ENCODE data around the gene SLC29A3.
"Not testable (repeated sequence)": the region's sequence is repeated elsewhere in the genome, so short reads cannot be mapped to it uniquely, and the experiment has no call there.

Gene SLC29A3

DNA sequence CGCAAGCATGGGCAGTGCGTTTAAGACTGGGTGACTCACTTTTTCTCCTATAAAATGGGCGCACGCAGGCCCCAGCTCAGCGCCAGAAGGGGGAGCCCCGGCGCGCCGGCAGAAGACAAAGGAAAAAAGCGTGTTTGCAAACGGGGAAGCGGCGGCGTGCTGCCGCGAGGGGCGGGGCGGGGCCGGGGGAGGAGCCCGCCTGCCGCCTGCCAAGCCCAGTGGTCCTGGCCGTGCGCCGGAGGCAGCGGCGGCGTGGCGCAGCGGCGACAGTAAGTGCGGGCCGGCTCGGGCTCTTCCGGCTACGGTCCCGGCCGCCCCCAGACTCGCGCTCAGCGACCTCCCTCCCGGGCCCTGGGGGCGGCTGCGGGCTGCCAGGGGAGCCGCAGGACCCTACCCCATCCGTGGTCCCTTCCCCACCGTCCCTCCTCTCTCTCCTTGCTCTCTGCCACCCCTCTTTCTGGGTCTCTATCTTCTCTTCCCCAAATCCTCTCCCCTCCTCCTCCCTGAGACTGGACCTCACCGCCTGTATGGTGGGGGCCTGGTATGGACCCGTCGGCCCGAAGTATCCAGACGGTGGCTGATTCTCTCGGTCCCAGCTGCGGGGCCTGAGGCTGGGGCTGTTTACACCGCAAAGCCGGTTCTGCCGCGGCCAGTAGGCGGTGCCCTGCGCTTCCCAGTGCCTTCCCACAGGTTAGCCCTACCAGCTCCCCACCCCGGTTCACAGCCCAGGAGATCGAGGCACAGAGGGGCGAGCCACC lies at the start of gene SLC29A3:
TSS of gene SLC29A3 (plus strand) at position 218 of the 758 bp plus-strand sequence. CDS start at position 269, 51 bp downstream.
- DNase-seq: peak; percentile 85

DNA sequence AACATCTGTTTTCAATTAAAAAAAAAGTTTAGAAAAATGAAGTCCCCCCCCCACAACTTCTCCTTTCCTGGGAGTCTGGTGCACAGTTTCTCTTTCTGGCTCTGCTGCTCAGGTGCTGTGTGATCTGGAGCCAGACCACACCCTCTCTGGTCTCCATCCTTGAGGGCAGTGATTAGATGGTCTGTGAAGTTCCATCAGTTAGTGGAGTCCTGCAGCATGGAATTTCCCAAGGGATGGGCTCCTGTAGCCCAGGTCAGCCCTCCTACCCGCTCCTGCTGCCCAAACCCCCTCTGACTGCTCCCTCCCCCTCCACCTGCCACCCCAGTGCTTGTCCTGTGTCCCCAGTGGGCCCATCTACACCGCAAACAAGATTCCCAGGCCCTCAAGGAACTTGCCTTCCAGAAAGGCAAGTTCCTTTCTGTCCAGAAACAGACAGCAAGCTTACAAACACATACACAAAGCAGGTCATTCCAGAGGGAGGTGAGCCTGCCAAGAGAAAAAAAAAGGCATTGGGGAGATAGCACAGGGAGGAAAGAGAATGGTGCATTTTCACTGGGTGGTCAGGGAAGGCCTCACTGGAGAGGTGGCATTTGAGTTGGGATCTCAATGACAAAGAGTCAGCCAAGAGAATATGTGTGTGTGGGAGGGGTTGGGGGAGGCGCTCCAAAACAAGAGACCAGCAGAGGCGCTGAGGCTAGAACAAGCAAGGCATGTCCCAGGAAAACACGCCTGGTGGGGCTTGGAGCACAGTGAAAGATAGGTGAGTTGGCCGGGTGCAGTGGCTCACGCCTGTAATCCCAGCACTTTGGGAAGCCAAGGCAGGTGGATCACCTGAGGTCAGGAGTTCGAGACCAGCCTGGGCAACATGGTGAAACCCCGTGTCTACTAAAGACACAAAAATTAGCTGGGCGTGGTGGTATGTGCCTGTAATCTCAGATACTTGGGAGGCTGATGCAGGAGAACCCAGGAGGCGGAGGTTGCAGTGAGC lies 49.5 kb upstream of the SLC29A3 start:
- DNase-seq: no peak

DNA sequence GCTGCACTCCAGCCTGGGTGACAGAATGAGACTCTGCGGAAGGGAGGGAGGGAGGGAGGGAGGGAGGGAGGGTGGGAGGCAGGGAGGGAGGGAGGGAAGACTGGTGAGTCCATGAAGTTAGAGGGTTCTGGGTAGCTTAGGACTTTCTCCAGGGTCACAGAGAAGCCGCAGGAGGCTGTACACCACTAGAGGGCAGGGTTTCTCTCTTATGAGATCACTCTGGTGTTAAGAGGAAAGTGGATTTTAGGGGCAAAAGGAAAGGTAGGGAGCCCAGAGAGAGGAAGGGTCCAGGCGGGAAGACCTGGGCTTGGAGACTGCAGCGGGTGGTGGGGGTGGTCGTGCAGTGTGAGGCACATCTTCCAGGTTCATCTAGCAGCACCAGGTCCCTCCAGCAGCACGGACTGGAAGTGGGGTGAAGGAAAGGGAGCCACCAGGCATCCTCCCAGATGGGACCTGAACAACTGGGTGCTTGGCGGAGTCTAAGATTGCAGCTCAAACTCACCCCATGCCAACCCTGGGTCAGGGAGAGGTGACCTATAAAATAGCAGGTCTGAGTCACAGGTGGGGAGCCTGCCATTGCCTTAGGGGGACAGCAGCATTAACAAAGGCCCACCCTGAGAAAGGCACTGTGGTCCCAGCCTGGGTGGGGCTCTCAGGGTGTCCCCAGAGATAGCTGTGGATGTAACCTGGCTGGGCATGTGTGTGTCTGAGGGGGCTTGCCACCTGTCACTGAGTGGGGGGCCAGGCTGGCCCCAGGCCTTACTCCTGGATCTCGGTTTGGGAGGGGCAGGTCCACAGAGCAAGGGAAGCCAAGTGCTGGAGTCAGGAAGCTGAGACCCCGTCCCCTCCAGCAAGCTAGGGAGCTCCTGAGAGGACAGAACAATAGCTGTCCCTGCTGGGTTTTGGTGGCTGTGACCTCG lies 48.5 kb upstream of the SLC29A3 start:
- peak; percentile 84 for DNase-seq

DNA sequence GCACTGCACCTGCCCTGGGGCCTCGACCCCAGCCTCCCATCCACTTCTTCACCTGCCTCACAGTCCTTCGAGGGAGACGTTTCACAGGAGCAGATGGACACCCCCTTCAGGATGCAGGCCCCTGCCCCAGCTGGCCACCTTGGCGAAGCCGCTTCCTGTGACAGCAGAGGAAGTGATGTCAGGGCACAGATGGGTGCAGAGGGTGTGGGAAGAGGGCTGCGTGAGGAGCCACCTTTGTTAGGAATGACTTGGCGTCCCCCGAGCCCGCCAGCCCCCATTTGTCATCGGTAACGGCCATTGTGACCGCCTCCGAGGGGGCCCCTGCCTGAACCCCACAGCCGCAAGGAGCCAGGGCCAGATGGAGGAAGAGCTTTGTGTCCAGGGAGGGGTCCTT lies 47.4 kb upstream of the SLC29A3 start:
- DNase-seq: no peak

- no peak for DNase-seq
Measured at GRCh38 chr10:71272056-71272771, 46.8 kb upstream of the SLC29A3 start.

GRCh38 chr10:71272974-71273373 lies 46.1 kb upstream of the SLC29A3 start:
- DNase-seq: not testable (repeated sequence)

DNA sequence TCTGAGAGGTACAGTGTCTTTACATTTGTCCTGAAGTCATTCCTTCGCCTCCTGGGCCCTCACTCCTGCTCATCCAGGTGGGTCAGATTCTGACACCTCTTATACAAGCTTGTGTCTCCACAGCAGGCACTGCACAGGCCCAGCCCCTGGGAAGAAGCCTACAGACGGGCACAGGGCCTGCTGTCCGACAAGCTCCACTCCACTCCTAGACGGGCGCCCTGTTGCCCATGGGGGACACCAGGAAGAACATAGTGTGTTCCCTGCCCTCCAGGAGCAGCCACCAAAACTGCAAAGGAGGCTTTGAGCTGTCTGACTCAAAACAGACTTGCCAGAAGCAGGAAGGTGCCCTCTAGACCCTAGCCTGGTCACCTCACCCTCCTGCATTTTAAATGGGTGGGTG lies 45.6 kb upstream of the SLC29A3 start:
- DNase-seq: no peak

DNA sequence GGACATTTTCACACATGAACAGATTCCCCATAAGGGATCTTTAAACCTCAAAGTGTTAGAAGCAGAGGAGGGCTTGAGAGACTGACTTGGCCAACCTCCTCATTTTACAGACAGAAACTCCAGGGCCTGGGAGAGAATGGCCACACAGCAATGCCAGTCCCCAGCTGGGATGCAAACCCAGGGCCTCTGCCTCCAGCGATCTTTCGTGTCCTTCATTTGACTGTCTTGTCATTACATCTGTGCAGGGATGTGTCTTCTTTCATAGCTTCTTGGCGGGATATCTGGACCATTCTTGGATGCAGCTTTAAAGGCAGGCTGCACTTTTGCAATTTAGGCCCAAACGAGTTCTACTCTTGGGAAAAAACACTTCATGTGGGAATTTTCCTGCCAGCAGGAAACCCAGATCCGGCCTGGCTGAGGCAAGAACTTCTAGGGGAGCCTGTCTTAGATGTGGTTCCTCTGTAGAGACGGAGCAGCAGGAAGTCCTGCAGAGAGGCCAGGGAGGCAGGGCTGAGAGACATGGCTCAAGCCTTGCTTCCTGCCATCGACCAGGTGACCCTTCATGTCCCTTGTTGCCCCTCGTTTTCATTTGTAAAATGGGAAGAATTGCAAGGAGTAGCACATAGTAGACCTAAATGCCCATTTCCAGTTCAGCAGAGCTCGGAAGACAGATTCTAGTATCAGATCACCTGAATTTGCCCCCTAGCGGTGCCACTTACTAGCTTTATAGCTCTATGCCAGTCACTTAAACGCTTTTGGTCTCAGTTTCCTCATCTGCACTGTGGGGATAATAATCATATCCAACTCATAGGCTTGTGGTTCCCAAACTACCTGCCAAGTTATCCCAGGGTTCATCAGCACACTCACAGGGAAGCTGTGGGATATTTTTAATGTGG lies 43.9 kb upstream of the SLC29A3 start:
- no peak for DNase-seq

DNA sequence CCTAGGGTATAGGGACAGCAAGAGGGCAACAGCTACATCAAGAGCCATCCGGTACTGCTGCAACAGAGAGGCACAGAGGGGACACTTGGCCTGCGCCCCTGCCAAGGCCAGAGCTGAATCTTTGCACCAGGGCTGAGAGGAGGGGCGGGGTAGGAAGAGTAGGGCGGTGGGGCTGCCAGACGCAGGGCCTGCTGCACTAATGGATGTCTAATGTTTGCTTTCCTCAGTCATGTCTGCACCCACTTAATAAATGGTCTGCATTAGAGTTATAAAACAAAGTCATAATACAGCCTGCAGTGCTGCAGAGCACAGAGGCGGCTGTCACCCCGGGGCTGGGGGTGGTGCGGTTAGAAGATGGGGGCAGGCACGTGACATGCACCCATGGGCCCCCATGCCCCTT lies 42.2 kb upstream of the SLC29A3 start:
- DNase-seq: no peak

- no peak for DNase-seq
Measured at GRCh38 chr10:71277914-71278665, 41.0 kb upstream of the SLC29A3 start.

DNA sequence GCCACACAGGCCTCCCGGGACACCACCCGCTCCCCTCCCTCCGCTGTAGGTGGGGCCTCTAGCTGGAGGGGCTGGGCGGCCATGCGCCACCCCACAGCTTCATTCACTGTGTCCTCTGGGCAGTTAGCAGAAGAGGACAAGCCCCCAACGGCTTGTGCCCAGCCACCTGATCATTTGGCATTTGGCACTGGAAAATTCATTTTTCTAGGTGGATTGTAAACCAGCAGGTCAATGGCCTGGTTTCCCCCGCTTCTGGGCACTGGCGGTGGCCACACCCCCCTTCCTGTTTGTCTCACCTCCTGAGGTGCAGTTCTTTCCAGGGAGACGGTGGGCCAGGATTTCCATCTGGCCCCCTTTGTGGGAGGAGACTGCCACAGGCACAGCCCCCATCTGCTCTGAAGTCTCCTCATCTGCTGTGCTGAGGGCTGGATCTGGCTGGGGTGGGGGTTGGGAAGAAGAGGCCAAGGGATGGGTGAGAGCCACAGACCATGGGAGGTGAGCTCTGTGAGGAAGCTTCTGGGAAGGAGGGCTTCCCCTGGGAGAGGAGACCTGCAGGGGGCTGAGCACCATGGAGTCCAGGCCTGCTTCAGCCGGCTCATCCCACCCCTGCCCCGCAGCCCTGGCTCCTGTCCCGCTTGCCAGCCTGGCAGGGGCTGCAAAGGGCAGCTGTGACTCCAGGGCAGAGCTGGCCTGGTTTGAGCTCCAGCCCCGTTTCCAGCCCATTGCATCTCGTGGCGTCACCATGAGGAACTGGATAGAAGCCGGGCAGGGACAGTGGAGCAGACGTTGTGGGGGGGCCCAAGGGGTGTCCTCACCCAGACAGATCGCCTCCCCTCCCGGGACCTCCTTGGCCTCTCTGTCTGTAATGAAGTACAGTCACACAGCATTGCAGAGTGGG lies 40.1 kb upstream of the SLC29A3 start:
- DNase-seq: no peak

DNA sequence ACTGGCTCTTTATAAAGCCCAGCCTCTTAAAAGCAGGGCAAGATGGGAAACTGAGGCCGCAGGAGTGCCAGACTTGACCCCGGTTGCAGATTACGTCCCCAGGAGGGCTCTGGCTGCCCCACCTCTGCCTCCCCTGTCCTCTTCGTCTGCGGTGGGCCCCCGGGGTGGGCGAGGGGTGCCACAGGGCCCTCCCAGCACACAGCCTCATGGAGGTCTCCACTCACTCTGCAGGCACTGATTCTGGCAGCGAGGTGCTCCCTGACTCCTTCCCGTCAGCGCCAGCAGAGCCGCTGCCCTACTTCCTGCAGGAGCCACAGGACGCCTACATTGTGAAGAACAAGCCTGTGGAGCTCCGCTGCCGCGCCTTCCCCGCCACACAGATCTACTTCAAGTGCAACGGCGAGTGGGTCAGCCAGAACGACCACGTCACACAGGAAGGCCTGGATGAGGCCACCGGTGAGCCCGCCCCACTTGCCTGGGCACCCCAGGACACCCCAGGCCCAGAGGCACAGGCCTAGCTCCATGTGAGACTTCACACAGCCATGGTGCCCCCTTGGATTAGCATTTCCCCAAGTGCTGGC lies 39.4 kb upstream of the SLC29A3 start:
- no peak for DNase-seq

- no peak for DNase-seq
Measured at GRCh38 chr10:71280216-71280615, 38.8 kb upstream of the SLC29A3 start.

DNA sequence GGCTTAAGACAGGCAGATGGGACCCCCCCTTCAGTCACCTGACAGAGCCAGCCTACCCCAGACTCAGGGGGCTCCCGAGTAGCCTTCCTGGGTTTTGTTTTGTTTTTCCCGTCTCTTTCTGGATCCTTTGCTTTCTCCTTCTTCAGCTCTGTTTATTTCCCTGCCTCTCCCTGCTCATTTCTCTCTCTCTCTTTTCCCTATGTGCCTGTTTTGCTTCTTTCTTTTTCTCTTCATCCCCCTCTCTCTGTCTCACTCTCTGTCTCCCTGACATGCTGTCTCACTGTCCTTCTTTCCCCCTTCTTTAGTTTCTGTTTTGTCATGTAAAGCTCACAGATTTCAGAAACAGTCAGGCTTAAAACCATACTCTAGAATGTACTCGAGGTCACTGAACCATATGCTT lies 38.2 kb upstream of the SLC29A3 start:
- no peak for DNase-seq

GRCh38 chr10:71281646-71282322 lies 37.3 kb upstream of the SLC29A3 start:
- peak; percentile 27 for DNase-seq

DNA sequence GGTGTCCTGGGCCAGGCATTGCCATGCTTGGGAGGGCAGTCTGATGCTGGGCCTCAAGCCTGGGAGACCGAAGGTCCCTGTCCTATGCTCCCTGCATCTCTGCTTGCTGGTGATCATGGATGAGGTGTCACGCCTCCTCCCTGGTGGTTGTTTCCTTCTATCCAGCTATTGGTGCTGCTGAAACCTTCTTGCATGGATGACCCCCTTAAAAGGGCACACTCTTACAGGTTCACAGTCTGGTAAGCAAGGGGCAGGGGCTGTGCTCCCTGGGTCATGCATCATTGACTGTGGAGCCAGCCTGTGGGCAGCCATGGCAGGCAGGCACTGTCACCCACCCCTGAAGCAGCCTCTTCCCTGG lies 36.8 kb upstream of the SLC29A3 start:
- DNase-seq: no peak

DNA sequence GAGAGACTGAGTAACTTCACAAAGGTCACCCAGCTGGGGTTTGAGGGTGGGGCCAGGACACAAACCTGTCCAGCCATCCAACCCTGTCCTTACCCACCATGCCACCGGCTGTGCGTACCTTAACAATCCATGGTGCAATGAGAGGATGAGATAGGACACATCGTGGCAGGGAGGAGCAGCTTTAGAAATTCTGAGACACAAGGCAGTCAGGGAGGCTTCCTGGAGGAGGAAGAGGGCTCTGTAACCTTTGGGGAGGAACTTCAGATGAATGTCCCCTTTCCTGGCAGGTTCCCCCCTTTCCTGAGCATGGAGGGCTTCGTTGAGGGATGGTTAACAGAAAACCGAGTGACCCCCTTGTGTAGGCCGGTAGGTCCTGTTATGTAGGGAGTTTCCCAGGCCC lies 35.6 kb upstream of the SLC29A3 start:
- no peak for DNase-seq

GRCh38 chr10:71283876-71284275 lies 35.2 kb upstream of the SLC29A3 start:
- DNase-seq: no peak
